Natural killer cell treated with Interleukin-12 subunit alpha and Interleukin-12 subunit beta and Interleukin-15 and Interleukin-18, amount 100 ng/mL, for 72 hours (primary cell): ENCODE data around the gene TMEM184A. TPM values are rescaled to one million over a fixed set of nuclear protein-coding genes. Genes with fewer than 3 reads are reported as not detected.

ENCODE experiments used
- ATAC-seq, 2 donors: fragments of 150-1000 bp; cut with Tn5 transposase in 1 of 2; sonication (Bioruptor Pico), chemical (Tn5 transposase) in 1 of 2; 2 replicates each; pipeline ENCODE4 v1.10.0; 2021
- DNase-seq: peaks from one replicate; pipeline ENCODE4 v3.0.0; 2022; ENCODE audit warnings: low spot score
- H3K27ac Mint-ChIP-seq, 2 donors: 1 replicate in 1 of 2; 2 replicates in 1 of 2; pipeline ENCODE4 v1.8.0; 2022; ENCODE audit warnings: mixed read lengths in 2 of 2, mild to moderate bottlenecking in 1 of 2, moderate library complexity in 1 of 2
- H3K27me3 Mint-ChIP-seq, 2 donors: 1 replicate in 1 of 2; 2 replicates in 1 of 2; pipeline ENCODE4 v1.8.0; 2022; ENCODE audit warnings: mixed read lengths in 2 of 2
- H3K36me3 Mint-ChIP-seq: one replicate; pipeline ENCODE4 v1.8.0; 2022; ENCODE audit warnings: mixed read lengths
- H3K4me1 Mint-ChIP-seq, 2 donors: 1 replicate in 1 of 2; 2 replicates in 1 of 2; pipeline ENCODE4 v1.8.0; 2022; ENCODE audit warnings: low read depth in 2 of 2, mixed read lengths in 2 of 2, mild to moderate bottlenecking in 1 of 2
- H3K4me3 Mint-ChIP-seq: one replicate; pipeline ENCODE4 v1.8.0; 2022; ENCODE audit warnings: mixed read lengths
- H3K9me3 Mint-ChIP-seq: 2 replicates; pipeline ENCODE4 v1.8.0; 2022; ENCODE audit warnings: mixed read lengths
- total RNA-seq, 2 donors: library from RNA; stranded (reverse); gene quantifications; one replicate each; pipeline ENCODE4 v1.2.3, GENCODE V29; 2022

TMEM184A gene
- total RNA-seq, 2 donors from 2014 or later: not detected

DNA sequence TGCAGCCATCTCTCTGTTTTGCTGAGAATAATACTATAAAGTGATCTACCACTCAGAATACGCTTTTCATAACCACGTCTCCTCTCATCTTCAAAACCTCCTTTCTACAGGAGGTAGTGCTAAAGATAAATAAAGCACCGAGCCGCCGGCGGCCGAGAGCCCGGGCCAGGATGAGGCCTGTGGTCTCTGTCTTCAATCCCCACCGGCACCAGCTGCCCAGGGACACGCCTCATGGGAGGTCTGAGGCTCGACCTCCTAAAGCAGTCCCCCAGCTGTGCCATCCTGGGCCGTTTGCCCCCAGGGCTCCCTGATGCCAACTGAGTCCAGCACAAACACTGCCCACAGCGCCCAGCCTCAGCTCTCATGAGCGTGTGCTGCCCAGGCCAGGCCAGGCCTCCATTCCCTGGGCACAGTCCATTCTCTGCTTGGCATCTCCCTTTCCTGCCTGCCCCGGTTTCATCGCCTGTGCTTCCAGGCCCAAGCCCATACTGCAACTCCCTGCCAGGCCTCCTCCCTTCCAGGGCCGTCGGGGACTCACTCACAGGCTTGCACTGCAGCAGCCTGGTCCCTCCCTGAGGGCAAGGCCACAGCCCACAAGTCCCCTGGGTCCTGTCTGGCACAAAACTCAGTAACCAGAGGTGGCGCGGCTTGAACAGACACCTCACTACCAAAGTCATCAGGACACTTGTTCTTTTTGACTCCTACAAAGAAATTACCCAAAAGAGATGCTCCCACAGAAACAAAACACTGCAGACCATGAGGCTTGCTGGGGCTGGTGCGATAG lies 54.3 kb downstream of the TMEM184A start:
- Mint-ChIP-seq H3K36me3 (peaks cover 6% of the 10 kb centered on the region), H3K9me3 (no peaks in the 10 kb centered on the region), H3K27ac (peak overlapping the region in 1 of 2 donors; percentile 78), H3K4me3 (peak overlapping the region; percentile 91), H3K27me3 (peaks cover 2 to 4% of the 10 kb centered on the region in 2 donors), H3K4me1 (peaks cover 18 to 27% of the 10 kb centered on the region in 2 donors)
- ATAC-seq (no peak), DNase-seq (no peak)

DNA sequence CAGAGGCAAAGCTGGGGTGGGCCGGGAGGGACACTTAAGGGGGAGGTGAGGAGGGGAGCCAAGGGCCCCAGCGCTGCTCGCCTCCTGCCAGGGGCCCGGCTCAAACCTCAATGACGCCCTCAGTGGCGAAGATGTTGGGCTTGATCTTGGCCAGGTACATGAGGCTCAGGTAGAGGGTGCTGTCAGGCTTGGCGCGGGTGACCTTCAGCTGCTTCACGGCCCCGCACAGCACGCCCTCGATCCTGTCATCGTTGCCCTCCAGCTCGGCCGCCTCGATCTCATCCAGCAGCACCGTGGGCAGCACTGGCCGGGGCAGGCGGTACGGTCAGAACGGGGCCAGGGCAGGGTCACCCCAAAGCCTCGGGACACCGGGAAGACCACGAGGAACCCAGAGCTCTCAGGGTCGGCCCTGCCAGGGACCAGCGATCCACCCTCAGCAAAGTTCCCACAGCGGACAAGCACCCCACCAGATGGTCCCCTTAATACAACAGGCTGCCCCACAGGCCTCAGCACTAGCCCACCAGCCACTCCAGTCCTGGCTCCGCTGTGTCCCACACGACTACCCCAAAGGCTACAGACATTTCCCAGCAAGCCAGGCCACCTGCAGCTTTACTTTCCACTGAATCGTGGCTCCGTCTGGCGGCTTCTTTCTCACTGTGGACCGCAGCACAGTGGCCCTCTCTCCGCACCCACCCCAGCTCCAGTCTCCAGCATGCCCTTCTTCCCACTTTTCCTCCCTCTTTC lies 55.8 kb downstream of the TMEM184A start:
- ATAC-seq (no peak), DNase-seq (no peak)
- Mint-ChIP-seq H3K27ac (no peak overlapping the region), H3K27me3 (no peaks in the 10 kb centered on the region), H3K4me1 (peaks cover 18 to 26% of the 10 kb centered on the region in 2 donors), H3K4me3 (no peak overlapping the region), H3K9me3 (no peaks in the 10 kb centered on the region), H3K36me3 (peaks cover 6% of the 10 kb centered on the region)

DNA sequence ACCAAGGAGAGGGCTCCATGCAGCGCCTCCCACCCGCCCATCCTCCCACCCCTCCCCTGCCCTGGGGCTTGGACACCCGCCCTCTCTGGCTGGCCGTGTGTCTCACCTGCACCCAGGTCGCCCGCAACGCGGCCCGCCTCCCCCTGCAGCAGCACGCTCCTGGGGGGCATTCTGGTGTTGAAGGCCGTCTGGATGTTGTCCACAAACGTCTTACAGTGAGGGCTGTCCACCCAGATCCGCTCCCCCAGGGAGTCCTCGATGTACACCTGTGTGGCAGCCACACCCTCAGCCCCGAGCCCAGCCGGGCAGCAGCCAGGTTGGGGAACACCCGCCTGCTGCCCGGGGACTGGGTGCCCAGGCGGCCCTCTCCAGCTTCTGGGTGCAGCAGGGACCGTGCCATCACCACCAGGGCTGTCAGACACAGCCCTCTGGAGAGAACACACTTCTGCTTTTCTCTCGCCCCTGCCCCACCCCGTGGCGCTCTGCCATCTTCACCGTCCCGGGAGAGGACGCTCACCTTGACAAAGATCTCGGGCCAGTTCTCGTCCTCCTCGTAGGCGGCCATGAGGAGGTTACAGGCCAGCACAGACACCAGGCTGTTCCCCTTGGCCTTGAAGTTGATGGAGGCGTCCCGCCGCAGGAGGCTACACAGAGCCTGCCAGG lies 56.5 kb downstream of the TMEM184A start:
- Mint-ChIP-seq H3K9me3 (no peaks in the 10 kb centered on the region), H3K4me3 (no peak overlapping the region), H3K27me3 (no peaks in the 10 kb centered on the region), H3K27ac (no peak overlapping the region), H3K36me3 (peaks cover 6% of the 10 kb centered on the region), H3K4me1 (peaks cover 18 to 25% of the 10 kb centered on the region in 2 donors)
- DNase-seq (no peak), ATAC-seq (no peak)

DNA sequence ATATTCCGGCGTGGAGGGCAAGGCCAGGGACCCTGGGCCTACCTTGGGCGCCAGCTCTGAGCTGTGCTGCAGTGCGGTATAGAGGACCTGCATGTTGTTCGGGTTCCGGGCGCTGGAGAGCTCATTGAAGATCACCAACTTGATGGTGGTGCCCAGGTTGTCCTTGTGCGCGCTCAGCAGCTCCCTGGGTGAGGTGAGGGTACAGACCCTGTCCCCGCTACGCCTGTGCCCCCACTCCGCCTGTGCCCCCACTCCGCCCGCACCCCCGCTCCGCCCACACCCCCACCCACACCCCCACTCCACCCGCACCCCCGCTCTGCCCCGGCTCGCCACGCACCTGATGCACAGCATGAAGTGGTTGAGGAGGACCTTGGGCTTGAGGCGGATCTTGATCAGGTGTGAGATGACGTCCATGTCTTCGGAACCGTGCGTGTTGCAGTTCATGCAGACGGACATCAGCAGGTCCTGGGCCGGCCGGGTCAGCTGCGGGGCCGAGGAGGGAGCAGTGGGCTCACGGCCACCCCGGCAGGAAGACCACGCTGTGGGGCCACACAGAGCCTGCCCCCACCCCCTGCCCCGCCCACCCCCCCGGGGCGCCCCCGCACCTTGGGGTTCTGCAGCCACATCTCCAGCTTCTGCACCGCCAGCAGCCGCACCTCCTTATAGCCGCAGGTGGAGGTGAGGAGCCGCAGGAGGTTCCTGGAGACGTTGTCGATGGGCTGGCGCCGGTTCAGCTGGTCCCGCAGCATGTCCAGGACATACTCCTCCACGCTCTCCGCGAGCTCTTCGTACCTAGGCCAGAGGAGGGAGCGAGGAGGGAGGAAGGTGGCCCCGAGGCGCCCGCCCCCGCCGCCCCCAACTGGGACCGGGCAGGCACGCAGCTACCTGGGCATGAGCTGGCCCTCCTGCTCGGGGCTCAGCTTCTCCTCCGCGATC lies 57.4 kb downstream of the TMEM184A start:
- H3K9me3 Mint-ChIP-seq: no peaks in the 10 kb centered on the region
- H3K4me3 Mint-ChIP-seq: no peak overlapping the region
- no peak for DNase-seq
- ATAC-seq: no peak
- peaks cover 6% of the 10 kb centered on the region for H3K36me3 Mint-ChIP-seq
- no peaks in the 10 kb centered on the region for H3K27me3 Mint-ChIP-seq
- peaks cover 17 to 21% of the 10 kb centered on the region in 2 donors for H3K4me1 Mint-ChIP-seq
- no peak overlapping the region for H3K27ac Mint-ChIP-seq

DNA sequence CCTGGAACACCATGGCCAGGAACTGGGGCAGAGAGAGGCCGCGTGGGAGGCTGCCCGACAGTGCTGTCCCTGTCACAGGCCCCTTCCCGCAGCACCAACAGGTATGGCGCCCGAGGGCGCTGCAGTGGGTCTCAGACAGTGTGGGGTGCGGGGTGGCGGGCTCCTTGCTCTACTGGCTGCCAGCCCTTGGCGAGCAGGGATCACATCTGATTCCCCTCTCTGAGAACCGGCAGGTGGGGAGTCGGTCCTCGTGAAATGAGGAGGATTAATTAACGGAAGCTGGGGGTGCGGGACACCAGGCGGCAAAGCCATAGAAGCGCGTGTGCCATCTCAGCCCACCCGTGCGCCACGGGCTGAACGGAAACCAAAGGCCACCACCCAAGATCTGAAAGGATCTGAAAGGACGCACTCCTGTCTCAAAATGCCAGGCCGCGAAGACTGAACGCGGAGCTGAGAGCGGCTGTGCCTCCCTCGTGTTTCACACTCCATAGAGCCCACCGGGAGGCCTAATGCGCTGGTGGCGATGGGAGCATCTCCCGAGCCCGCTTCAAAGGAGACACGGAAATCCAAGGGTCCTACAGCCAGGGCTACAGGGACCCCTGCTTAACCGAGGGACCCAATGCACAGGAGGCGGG lies 58.6 kb downstream of the TMEM184A start:
- no peak for DNase-seq

DNA sequence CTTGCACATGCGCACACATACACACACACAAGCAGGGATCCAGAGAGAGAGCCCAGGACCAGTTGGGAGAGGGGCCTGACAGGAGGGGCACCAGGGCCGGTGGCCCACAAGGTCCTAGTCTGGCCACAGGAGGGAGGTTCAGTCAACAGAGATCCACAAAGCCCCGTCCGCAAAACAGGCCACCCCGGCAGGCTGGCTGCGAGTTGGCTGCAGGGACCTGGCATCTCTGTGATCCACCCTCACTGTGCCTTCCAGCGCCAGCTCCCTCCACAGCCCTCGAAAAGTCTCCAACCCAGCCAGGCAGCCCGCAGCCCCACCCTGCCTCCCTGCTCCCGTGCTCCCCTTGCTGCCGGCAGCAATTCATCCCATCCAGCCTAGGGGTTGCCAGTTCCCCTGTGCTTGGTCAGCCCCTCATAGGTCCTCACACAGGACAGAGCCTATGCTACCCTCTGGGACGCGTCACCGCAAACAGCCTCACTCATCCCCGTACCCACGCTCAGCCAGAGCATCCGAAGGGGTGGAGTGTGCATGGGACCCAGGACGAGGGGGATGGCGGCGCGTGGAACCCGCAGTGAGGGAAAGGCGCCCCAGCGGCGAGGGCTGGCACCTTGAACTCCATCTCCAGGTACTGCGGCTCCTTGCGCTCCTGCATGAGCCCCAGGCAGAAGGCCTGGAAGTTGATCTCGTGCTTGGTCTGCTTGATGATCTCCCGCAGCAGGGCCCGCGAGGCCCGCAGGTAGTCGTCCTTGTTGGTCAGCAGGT lies 59.3 kb downstream of the TMEM184A start:
- Mint-ChIP-seq H3K4me1 (peaks cover 0 to 5% of the 10 kb centered on the region in 2 donors), H3K9me3 (no peaks in the 10 kb centered on the region), H3K27me3 (no peaks in the 10 kb centered on the region), H3K27ac (no peak overlapping the region), H3K36me3 (peaks cover 6% of the 10 kb centered on the region), H3K4me3 (no peak overlapping the region)
- DNase-seq (no peak), ATAC-seq (no peak)

More for the DNA sequence above, 58.6 kb downstream of the TMEM184A start:
- Mint-ChIP-seq H3K36me3 (peaks cover 3% of the 10 kb centered on the region), H3K4me1 (peaks cover 5 to 12% of the 10 kb centered on the region in 2 donors), H3K4me3 (no peak overlapping the region), H3K27me3 (no peaks in the 10 kb centered on the region), H3K9me3 (no peaks in the 10 kb centered on the region), H3K27ac (no peak overlapping the region)
- no peak for ATAC-seq

DNA sequence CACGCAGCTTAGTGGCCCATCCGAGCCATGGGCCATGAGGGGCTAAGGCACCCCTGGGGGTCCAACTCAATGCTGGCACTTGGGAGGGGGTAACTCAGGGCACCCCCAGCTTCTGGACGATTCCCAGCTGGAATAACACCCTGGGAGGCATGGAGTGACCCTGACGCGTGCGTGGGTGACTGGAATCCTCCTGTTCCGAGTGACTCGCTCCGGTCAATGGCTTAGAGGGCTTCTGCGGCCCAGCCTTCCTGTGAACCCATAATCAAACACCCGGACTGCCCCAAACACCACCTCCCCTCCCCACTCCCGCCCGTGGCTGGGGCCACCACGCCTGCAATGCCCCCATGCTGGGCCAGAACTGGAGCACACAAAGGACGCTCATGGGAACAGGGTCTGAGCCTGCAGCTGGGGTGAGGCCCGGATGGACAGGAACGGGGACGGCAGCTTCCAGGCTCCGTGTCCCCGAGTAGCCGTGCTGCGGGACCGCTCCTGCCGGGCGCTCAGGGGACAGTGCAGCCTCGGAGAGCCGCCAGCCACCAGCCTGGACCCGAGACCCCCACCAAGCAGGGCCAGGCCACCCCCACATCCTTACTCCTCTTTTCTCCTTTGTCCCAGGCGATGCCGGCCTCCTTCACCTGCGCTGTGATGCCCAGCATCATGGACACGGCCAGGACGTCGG lies 60.3 kb downstream of the TMEM184A start:
- no peak for DNase-seq
- no peak for ATAC-seq
- Mint-ChIP-seq H3K9me3 (no peaks in the 10 kb centered on the region), H3K36me3 (peaks cover 6% of the 10 kb centered on the region), H3K4me1 (peaks cover 0 to 3% of the 10 kb centered on the region in 2 donors), H3K27me3 (no peaks in the 10 kb centered on the region), H3K27ac (no peak overlapping the region), H3K4me3 (no peak overlapping the region)

DNA sequence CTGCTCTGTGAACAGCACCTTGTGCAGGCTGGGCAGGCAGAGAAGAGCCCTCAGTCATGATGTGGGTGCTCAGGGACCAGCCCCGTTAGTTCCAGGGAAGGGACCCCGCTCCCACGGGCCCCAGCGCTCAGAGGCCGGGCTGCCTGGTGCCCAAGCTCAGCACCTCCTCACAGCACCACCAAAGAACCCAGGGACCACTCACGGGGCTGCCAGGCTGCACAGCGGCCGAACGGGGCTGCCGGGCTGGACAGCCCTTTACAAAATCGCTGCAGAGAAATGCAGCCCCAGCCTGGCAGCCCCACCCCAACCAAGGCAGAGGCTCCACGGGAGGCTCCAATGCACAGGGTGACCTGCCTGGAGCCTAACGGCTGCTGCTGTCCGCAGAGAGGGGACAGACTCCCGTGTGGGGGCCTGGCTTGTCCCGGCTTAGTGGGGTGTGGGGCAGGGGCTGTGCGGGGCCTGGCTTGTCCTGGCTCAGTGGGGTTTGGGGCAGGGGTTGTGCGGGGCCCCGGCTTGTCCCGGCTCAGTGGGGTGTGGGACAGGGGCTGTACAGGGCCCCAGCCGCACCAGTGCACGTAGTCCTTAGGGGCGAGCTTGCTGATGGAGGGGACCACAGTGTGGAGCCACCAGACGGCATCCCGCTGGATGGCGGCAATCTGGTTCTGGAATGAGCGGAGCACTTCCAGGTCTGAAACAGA lies 61.0 kb downstream of the TMEM184A start:
- no peak overlapping the region for H3K27ac Mint-ChIP-seq
- peaks cover 6% of the 10 kb centered on the region for H3K36me3 Mint-ChIP-seq
- no peak overlapping the region for H3K4me3 Mint-ChIP-seq
- ATAC-seq: no peak
- no peaks in the 10 kb centered on the region for H3K4me1 Mint-ChIP-seq
- no peak for DNase-seq
- no peaks in the 10 kb centered on the region for H3K9me3 Mint-ChIP-seq
- no peaks in the 10 kb centered on the region for H3K27me3 Mint-ChIP-seq

DNA sequence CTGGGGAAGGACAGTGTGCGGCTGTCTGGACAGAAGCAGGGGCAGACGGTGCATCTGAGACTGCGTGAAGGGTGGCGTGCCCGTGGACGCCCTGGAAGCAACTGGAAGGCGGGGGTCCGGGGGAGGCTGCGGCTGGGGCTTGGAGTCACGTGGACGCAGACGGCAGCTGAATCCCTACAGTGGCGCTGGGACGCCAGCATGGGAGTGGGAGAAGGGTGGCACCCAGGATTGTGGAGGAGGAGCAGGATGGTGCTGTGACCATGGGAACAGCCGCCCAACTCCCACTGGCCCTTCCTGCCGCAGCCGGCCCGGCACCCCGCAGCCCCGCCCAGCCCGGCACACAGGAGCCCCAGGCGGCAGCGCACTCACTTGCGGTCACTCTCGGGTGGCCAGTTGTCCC lies 61.6 kb downstream of the TMEM184A start:
- Mint-ChIP-seq H3K4me1 (no peaks in the 10 kb centered on the region), H3K36me3 (peaks cover 6% of the 10 kb centered on the region), H3K27me3 (no peaks in the 10 kb centered on the region), H3K9me3 (no peaks in the 10 kb centered on the region), H3K4me3 (no peak overlapping the region), H3K27ac (no peak overlapping the region)
- ATAC-seq (no peak), DNase-seq (no peak)

DNA sequence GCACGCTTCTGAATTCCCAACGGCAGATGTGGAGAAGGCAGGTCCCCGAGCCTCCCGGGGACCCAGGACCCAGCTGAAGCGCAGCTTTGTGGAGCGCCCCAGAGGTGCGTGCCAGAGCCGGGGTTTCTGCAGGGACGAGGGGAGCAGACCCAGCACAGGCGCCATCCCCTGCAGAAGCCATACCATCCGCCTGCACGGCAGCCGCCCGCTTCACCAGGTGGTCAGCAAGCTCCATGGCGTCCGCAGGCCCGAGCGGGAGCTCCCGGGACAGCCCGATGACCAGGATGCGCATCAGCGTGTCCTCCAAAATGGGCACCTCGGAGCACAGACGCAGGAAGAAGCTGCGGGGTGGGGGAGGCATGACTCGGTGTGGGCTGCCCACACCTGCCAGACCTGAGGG lies 62.4 kb downstream of the TMEM184A start:
- Mint-ChIP-seq H3K27me3 (no peaks in the 10 kb centered on the region), H3K9me3 (no peaks in the 10 kb centered on the region), H3K36me3 (peaks cover 6% of the 10 kb centered on the region), H3K4me3 (no peak overlapping the region), H3K27ac (no peak overlapping the region), H3K4me1 (peaks cover 0 to 1% of the 10 kb centered on the region in 2 donors)
- ATAC-seq (no peak), DNase-seq (no peak)

DNA sequence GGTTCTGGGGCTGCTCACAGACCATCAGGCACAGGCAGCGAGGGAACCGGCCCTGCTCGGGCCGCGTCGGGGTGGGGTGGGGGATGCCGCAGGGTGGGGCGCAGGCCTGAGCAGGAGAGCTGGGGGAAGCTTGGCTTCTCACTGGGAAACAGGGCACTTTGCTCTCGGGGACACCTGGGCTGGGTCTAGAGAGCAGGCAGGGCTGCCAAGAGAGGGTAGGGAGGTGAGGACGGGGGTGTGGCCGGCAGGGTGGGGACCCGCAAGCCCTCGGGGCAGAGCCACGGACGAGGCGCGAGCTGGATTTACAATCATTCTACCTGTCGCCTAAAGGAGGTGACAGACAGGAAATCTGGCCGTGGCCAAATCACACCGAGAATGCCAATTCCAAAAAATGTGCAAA lies 62.9 kb downstream of the TMEM184A start:
- Mint-ChIP-seq H3K36me3 (peaks cover 6% of the 10 kb centered on the region), H3K4me3 (no peak overlapping the region), H3K9me3 (no peaks in the 10 kb centered on the region), H3K27ac (no peak overlapping the region), H3K27me3 (no peaks in the 10 kb centered on the region), H3K4me1 (peaks cover 0 to 6% of the 10 kb centered on the region in 2 donors)
- no peak for DNase-seq
- no peak for ATAC-seq
